ENCODE data around the gene DDX55. TPM values are rescaled to one million over a fixed set of nuclear protein-coding genes. Genes with fewer than 3 reads are reported as not detected.
"Not testable (repeated sequence)": the region's sequence is repeated elsewhere in the genome, so short reads cannot be mapped to it uniquely, and the experiment has no call there.

DDX55 gene, protein sequence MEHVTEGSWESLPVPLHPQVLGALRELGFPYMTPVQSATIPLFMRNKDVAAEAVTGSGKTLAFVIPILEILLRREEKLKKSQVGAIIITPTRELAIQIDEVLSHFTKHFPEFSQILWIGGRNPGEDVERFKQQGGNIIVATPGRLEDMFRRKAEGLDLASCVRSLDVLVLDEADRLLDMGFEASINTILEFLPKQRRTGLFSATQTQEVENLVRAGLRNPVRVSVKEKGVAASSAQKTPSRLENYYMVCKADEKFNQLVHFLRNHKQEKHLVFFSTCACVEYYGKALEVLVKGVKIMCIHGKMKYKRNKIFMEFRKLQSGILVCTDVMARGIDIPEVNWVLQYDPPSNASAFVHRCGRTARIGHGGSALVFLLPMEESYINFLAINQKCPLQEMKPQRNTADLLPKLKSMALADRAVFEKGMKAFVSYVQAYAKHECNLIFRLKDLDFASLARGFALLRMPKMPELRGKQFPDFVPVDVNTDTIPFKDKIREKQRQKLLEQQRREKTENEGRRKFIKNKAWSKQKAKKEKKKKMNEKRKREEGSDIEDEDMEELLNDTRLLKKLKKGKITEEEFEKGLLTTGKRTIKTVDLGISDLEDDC
- total RNA-seq: 24.6 TPM

DNA sequence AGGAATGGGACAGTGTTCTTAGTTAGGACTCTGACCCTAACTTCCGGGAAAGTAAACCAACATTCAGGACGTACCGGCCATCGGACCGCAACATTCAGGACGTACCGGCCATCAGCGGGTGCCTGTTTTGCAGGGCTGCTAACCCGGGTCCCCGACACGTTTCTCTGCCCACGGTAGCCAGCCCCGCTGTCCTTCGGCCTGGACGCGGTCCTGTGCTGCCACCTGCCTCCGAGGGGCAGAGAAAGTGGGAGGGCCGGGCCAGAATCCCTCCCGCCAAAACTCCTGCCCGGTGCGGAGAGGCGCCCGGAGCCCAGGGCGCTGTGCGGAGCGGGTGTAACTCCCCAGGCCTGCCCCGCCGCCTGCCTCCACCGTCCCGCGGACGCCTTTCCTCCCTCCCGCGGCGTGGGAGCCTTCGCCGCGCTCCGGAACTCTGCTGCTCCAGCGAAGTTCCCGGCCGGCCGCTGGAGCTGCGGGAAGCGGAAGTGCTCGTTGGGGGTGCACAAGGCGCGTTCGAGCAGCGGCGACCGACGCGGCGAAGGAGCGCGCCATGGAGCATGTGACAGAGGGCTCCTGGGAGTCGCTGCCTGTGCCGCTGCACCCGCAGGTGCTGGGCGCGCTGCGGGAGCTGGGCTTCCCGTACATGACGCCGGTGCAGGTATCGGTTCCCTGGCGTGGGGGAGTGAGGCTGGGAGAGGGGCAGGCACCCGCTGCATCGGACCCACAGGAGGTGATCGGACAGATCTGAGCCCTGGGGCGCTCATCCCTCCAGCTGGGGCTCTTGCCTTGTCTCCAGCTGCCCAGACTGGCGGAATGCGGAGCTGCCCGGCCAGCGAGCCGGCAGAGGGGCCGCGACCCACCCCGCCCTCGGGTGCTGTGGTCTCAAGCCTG is at the start of gene DDX55:
DDX55 (plus strand) TSS at position 498 of the 888 bp plus-strand sequence; CDS start at position 548, 50 bp downstream.
- DNase-seq: peak; percentile 92

DNA sequence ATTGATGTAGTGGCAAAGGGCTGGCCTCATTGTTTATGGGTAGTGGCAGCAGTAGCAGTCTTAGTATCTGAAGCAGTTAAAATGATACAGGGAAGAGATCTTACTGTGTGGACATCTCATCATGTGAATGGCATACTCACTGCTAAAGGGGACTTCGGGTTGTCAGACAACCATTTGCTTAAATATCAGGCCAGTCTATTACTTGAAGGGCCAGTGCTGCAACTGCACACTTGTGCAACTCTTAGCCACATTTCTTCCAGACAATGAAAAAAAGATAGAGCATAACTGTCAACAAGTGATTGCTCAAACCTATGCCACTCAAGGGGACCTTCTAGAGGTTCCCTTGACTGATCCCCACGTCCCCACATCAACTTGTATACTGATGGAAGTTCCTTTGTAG is 47.8 kb upstream of the DDX55 start:
- DNase-seq: not testable (repeated sequence)

DNA sequence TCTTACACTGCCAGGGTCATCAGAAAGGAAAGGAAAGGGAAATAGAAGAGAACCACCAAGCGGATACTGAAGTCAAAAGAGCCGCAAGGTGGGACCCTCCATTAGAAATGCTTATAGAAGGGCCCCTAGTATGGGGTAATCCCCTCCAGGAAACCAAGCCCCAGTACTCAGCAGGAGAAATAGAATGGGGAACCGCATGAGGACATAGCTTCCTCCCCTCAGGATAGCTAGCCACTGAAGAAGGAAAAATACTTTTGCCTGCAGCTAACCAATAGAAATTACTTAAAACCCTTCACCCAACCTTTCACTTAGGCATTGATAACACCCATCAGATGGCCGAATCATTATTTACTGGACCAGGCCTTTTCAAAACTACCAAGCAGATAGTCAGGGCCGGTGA is 47.1 kb upstream of the DDX55 start:
- DNase-seq: not testable (repeated sequence)

DNA sequence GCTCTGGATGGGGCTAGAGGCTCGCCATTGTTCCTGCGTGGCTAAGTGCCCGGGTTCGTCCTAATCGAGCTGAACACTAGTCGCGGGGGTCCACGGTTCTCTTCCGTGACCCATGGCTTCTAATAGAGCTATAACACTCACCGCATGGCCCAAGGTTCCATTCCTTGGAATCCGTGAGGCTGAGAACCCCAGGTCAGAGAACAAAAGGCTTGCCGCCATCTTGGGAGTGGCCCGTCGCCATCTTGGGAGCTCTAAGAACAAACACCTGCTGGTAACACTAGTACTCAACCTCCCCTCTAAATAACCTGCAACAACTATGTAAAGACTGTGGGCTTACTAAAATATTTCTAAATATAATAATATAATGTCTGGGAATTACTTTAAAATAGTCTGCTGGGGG is 43.4 kb upstream of the DDX55 start:
- DNase-seq: not testable (repeated sequence)

DNA sequence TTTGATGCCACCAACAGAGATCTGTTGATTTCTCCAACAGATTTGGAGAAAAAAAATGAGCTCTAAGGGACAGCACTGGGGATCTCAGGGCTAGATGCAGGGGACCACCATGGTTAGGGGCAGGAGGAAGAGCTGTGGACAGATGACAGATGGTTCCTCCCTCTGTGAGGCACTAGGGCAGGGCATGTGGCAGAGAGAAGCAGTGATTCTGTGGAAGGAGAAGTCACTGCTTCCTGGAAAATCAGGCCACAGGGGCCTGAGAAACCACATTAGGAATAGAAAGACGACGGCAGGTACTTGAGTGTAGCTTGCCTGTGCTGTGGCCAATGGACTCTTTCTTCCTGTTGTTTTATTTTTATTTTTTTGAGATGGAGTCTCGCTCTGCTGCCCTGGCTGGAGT is 42.4 kb upstream of the DDX55 start:
- DNase-seq: no peak

DNA sequence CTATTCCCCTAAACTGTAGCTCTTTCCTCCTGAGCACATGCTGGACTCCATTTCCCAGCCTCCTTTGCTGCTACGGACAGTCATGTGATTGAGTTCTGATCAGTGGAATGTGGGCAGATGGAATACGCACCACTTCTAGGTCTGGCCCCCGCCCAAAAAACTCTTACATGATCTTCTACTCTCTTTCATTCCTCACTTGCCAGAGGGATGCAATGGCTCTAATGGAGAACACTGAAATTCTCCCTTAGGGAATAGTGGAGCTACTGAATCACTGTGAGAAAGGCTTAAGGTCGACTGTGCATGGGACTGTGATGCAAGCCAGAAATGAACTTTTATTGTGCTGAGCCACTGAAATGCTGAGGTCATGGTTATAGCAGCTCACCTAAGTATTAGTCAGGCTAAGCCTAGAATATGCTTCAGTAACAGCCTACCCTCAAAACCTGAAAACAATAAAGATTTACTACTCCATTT is 30.5 kb upstream of the DDX55 start:
- peak; percentile 51 for DNase-seq

DNA sequence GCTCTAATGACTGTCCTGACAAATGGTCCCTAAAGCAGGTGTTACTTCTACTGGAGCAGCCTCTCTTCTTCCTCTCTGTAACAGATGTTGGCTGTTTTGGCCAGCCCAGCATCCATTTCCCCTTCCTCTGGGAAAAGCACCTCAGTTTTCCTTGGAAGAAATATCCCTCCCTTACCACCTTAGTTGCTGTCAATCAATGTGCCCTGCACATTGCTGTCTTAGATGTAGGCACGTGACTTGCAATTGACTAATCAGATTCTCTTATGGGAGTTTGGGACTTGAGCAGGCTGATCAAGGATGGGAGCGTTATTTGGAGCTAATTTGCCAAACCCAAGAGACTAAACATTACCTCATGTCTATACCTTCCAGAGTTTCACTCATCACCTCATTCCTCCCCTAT is 29.5 kb upstream of the DDX55 start:
- no peak for DNase-seq

DNA sequence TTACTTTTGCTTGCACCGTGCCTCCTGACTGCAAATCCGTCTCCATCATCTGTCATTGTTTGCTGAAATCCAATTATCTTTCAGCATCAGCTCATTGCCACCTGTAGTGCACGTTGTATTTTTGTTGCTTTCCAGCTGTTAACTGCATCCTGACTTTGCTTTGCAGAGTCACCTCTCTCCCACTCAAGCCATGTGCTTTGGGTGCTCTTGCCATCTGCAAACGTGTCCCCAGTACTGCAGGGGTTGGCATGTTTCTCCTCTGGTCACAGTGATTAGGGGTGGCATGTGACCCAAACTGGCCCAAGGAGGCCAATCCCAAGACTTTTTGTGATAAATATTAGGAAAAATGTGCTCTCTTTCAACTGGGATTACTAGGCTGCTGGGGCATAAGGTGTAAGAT is 28.0 kb upstream of the DDX55 start:
- no peak for DNase-seq

DNA sequence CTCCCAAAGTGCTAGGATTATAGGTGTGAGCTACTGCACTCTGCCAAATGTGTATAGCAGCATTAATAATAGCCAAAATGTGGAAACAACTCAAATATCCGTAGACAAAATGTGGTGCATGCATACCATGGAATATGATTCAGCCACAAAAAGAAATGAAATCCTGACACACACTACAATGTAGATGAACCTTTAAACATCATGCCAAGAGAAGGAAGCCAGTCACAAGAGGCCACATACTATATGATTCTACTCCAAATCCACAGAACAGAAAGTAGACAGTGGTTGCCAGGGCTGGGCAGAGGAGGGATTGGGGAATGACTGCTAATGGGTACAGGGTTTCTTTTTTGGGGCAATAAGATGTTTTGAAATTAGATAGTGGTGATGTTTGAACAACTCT is 25.3 kb upstream of the DDX55 start:
- DNase-seq: no peak

DNA sequence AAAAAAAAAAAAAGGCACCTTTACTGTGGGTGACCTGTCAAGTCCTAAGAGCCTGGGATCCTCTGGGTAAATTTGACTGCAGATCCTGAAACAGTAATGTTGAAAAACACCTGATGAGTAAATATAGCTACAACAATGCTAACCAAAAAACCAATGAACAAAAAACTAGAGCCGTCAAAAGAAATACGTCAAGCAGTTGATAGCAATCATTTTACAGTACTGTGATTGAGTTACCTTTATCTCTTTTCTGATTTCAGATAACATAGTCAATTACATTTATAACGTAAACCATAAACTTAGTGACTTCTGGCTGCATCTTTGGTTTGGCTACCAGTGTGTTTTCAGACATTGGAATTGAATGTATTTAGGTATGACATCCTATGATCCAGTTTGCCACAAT is 23.7 kb upstream of the DDX55 start:
- no peak for DNase-seq

DNA sequence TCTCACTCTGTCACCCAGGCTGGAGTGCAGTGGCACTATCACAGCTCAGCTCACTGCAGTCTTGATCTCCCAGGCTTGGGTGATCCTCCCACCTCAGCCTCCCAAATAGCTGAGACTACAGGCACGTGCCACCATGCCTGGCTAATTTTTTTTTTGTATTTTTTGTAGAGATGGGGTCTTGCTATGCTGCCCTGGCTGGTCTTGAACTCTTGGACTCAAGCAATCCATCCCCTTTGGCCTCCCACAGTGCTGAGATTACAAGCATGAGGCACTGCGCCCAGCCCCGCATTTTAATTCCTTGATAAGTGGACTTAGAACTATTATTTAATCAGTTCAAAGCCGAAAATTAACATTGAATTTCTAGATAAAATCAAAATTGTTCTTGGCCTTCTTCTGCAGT is 23.1 kb upstream of the DDX55 start:
- not testable (repeated sequence) for DNase-seq

DNA sequence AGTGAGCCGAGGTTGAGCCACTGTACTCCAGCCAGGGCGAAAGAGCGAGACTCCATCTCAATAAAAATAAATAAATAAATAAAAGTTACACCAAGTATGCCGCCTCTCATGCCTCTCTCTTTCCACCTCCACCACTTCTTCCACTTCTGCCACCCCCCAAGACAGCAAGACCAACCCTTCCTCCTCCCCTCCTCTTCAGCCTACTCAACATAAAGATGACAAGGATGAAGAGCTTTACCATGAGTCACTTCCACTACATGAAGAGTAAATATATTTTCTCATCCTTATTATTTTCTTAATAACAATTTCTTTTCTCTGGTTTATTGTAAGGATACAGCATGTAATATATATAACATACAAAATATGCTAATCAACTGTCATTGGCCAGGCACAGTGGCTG is 21.1 kb upstream of the DDX55 start:
- DNase-seq: no peak

DNA sequence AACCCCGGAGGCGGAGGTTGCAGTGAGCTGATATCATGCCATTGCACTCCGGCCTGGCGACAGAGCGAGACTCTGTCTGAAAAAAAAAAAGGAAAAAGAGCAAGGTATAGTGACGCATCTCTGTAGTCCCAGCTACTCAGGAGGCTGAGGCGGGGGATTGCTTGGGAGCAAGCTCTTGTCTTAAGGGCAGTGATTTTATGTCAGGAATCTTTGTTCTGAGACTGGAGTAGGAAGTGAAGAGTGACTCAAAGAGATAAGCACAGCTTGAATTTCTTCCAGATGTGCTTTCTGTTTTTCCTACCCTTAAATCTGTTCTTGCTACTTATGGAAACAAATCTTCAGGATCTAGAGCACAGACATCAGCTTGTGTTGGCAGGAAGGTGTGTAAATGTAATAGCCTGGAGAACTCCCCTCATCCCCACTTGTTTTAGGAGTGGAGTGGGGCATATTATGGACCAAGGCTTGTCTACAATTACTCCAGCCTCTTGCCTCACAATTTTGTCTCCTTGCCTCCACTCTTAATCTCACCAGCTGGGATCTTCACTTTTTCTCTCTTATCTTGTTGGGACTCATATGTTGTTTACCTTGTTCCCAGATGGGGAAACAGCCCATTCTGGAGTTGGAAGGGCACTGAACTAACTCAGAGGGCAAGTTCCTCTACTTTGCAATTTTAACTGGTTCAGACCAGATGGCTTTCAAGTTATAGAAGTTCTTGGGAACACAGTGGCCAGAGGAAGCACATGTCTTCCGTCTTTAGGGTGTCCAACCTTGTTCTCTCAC is 10.0 kb upstream of the DDX55 start:
- DNase-seq: no peak

DNA sequence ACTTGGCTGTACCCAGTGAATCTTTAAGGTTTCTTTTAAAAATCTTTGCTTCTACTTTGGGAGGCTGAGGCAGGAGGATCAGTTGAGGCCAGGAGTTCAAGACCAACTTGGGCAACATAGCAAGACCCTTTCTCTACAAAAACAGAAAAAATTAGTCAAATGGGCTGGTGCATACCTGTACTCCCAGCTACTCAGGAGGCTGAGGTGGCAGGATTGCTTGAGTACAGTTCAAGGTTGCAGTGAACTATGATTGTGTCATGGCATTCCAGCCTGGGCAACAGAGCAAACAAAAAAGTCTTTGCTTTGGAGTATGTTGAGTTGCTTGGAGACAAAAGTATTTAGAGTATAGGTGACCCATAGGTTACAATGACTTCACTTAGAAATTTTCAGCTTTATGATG is 6.2 kb upstream of the DDX55 start:
- no peak for DNase-seq

DNA sequence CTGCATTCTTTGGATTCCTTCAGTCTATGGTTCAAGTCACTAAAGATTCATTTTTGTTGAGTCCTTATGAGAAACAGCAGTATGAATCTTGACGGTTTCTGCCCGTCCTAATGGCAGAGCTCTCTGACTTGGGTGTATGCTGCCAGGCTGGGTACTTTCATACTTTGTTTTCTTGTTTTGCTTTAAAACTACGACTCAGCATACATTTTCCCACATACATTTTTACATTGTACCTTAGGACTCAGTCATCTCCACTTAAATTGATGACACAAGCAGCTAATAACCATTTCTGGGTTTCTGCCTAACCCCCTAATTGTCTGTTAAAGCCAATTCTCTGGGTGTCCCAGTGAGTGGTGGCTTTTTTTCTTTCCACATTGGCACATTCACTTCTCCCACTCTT is 4.8 kb upstream of the DDX55 start:
- no peak for DNase-seq

DNA sequence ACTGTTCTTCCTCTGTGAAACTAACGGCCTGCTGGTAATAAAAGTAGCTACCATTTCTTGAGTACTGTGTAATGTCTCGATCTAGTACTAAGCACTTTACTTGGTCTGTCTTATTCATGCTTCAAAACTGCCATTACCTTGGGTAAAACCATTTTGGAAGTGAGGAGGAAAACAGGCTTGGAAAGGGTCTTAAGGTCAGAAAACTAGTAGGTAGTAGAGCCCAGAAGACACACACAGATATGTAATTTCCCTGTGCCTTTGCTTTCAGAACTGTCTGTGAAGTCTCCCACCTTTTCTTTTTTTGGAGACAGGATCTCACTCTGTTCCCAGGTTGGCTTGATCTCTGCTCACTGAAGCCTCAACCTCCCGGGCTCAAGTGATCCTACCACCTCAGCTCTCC is 3.4 kb upstream of the DDX55 start:
- DNase-seq: no peak

DNA sequence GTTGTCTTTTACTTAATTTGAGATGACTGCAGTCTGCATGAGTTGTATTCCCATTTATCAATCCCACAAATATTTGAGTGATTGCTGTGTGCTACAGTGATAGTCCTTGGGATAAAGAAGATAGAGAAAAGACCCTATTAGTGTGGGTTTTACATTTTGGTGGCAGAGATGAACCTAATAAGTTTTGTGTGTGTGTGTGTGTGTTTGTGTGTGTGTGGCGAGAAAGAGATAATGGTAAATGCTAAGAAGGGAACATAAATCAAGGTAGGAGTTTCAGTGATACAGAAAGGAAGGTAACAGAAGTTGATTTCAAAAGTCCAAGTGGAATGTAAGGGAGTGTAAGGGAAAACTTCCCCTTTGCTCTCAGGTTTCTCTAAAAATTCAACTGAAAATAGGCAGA is 2.6 kb upstream of the DDX55 start:
- no peak for DNase-seq

DNA sequence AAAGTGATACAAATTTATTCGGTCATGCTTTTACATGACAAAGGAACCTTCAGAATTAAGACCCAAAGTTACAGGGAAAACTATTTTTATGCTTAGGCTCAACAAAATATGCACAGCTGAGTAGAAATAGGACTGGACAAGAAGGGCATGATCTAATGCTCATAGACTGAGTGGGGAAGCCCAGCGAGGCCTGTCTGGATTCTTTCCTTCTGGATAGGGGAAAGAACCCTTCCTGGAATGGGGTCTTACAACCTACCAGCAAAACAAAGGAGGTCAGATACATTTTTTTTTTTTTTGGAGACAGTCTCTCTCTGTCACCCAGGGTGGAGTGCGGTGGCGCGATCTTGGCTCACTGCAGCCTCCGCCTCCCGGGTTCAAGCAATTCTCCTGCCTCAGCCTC is 2.2 kb upstream of the DDX55 start:
- DNase-seq: no peak

DNA sequence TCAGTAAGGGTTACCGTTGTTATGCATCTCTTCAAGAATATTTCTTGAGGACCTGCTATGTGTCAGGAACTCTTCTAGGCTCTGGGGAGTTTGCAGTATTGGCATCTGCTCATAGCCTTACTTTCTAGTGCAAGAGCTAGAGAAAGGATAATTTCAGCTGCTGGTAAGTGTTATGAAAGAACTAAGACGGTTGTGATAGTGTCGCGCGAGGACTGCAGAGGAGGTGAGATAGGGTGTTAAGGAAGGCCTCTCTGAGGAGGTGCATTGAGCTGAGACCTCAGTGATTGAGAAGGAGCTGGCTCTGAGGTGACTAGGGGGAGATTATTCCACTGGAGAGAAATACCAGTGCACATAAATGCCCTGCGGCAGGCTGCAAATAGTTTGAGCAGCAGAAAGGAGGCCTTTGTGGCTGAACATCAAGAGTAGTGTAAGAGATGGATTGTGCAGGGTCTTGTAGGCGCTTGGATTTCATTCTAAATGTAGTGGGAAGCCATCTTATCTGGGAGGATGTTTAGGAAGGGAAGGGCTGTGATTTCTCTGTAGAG is 824 bp downstream of the DDX55 start:
- DNase-seq: no peak

DNA sequence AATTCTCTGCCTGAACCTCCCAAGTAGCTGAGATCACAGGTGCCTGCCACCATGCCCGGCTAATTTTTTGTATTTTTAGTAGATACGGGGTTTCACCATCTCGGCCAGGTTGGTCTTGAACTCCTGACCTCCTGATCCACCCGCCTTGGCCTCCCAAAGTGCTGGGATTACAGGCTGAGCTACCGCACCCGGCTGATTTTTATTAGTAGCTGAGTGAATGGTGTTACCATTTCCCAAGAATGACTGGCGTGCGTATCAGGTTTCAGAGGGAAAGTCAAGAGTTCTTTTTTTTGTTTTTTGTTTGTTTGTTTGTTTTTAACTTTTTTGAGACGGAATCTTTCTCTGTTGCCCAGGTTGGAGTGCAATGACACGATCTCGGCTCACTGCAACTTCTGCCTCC is 1.6 kb downstream of the DDX55 start:
- DNase-seq: not testable (repeated sequence)

DNA sequence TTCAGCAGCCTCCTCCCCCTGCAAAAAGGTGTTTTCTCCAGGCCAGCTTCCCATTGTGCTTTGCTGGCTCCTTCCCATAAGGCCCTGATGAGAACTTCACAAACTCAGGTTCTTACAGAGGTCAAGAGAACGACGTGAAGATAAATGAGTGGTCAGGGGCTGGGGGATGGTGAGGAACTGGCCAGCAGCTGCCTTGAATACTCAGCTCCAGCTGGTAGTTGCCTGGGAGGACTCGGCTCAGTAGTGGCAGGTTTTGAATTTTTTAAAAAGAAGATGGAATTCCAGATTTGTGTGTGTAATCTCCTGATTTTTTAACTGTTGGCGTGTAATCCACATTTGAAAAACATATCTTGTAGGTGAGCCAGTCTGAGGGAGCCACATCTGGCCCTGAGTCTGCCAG is 5.9 kb downstream of the DDX55 start:
- no peak for DNase-seq

DNA sequence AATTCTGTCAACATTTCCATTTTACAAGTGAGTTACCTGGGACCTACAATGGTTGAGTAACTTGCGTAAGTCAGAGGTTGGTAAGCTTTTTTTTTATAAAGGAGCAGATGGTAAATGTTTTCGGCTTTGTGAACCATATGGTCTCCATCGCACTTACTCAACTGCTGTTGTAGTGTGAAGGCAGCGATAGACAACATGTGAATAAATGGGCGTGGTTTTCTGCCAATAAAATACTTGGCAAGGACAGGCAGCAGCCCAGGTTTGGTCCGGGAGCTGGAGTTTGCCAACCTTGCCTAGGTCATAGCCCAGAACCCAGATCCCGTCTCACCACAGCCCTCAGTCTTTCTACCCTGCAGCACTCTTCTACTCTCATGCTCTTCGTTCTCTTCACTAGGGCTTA is 6.3 kb downstream of the DDX55 start:
- DNase-seq: no peak
